ENCODE measurements around the gene PLET1.

Gene PLET1

DNA sequence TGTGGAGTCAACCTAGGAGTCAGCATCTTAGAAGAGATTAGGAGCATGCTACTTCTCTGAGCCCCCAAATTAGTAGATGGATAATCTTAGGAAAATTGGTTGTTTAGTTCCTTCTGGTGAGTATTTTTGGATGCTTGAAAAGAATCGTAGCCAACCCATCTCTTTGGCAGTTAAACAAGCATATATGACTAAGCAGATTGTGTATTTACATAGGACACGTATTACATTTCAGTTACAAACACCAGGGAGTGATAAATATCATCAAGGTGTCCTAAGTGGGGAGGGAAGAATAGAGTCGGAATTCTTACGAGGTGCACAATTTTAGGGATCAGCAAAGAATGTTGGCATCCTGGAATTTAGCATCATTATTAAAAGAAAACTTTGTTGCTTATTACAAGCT lies 13.5 kb downstream of the PLET1 start (continued):
- TF ChIP-seq, protein P1, sequence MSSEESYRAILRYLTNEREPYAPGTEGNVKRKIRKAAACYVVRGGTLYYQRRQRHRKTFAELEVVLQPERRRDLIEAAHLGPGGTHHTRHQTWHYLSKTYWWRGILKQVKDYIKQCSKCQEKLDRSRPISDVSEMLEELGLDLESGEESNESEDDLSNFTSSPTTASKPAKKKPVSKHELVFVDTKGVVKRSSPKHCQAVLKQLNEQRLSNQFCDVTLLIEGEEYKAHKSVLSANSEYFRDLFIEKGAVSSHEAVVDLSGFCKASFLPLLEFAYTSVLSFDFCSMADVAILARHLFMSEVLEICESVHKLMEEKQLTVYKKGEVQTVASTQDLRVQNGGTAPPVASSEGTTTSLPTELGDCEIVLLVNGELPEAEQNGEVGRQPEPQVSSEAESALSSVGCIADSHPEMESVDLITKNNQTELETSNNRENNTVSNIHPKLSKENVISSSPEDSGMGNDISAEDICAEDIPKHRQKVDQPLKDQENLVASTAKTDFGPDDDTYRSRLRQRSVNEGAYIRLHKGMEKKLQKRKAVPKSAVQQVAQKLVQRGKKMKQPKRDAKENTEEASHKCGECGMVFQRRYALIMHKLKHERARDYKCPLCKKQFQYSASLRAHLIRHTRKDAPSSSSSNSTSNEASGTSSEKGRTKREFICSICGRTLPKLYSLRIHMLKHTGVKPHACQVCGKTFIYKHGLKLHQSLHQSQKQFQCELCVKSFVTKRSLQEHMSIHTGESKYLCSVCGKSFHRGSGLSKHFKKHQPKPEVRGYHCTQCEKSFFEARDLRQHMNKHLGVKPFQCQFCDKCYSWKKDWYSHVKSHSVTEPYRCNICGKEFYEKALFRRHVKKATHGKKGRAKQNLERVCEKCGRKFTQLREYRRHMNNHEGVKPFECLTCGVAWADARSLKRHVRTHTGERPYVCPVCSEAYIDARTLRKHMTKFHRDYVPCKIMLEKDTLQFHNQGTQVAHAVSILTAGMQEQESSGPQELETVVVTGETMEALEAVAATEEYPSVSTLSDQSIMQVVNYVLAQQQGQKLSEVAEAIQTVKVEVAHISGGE (tag by site-specific recombination; conservative IDR thresholded peaks at IDR 0.05; ENCODE audit: low read depth): no peak
- TF ChIP-seq, protein P2, sequence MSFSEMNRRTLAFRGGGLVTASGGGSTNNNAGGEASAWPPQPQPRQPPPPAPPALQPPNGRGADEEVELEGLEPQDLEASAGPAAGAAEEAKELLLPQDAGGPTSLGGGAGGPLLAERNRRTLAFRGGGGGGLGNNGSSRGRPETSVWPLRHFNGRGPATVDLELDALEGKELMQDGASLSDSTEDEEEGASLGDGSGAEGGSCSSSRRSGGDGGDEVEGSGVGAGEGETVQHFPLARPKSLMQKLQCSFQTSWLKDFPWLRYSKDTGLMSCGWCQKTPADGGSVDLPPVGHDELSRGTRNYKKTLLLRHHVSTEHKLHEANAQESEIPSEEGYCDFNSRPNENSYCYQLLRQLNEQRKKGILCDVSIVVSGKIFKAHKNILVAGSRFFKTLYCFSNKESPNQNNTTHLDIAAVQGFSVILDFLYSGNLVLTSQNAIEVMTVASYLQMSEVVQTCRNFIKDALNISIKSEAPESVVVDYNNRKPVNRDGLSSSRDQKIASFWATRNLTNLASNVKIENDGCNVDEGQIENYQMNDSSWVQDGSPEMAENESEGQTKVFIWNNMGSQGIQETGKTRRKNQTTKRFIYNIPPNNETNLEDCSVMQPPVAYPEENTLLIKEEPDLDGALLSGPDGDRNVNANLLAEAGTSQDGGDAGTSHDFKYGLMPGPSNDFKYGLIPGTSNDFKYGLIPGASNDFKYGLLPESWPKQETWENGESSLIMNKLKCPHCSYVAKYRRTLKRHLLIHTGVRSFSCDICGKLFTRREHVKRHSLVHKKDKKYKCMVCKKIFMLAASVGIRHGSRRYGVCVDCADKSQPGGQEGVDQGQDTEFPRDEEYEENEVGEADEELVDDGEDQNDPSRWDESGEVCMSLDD (tag by site-specific recombination; IDR thresholded peaks at IDR 0.05): no peak
- no peak for TF ChIP-seq ZNF792 (tag by site-specific recombination; IDR thresholded peaks at IDR 0.05)

DNA sequence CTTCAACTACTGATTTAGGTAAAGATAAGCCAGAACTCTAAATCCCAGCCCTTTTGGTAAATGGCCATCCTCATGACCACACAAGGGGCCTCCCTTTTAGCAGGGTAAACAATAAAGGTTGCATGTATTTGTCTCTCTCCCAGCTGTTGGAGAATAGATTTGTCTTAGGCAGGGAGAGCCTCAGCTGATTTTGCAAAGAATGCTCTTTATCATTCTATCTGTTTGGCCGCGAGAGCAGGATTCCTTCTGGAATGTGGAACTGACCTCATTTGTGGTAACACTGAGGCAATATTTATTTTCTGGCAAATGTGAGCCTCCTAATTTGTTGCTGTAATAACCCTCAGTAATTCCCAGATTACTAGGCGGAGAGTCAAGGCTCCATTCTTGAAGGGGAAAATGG lies 19.2 kb downstream of the PLET1 start:
- TF ChIP-seq, protein P3, sequence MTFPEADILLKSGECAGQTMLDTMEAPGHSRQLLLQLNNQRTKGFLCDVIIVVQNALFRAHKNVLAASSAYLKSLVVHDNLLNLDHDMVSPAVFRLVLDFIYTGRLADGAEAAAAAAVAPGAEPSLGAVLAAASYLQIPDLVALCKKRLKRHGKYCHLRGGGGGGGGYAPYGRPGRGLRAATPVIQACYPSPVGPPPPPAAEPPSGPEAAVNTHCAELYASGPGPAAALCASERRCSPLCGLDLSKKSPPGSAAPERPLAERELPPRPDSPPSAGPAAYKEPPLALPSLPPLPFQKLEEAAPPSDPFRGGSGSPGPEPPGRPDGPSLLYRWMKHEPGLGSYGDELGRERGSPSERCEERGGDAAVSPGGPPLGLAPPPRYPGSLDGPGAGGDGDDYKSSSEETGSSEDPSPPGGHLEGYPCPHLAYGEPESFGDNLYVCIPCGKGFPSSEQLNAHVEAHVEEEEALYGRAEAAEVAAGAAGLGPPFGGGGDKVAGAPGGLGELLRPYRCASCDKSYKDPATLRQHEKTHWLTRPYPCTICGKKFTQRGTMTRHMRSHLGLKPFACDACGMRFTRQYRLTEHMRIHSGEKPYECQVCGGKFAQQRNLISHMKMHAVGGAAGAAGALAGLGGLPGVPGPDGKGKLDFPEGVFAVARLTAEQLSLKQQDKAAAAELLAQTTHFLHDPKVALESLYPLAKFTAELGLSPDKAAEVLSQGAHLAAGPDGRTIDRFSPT (tag by site-specific recombination; IDR thresholded peaks at IDR 0.05): no peak
- peak; percentile 56 for TF ChIP-seq WT1 (tag by site-specific recombination; IDR thresholded peaks at IDR 0.05)
- ChIA-PET CTCF (interaction anchor here (2.3 kb wide), 1 partner anchor 39 kb away, joined by 14 read pairs; no protein-coding TSS in a partner anchor), POLR2A (interaction anchor here (1.0 kb wide), 1 partner anchor 16 kb away, joined by 4 read pairs; no protein-coding TSS in a partner anchor)
- Histone ChIP-seq H3K9me3 (ENCODE audit: control insufficient read depth, insufficient read depth, low read depth, low read length) (no peaks in the 10 kb centered on the region), H3K27ac (ENCODE audit: extremely low read depth, low read depth, low read length) (no peak overlapping the region), H3K36me3 (ENCODE audit: control insufficient read depth in 2 of 2, insufficient read depth in 1 of 2, low read length in 2 of 2) (peaks cover 2 to 45% of the 10 kb centered on the region in 2 experiments; a peak in 2 of 3 replicates), H3K4me3 (ENCODE audit: low read depth, low read length) (no peak overlapping the region), H3K4me1 (ENCODE audit: control insufficient read depth, insufficient read depth, low read length) (no peaks in the 10 kb centered on the region)

DNA sequence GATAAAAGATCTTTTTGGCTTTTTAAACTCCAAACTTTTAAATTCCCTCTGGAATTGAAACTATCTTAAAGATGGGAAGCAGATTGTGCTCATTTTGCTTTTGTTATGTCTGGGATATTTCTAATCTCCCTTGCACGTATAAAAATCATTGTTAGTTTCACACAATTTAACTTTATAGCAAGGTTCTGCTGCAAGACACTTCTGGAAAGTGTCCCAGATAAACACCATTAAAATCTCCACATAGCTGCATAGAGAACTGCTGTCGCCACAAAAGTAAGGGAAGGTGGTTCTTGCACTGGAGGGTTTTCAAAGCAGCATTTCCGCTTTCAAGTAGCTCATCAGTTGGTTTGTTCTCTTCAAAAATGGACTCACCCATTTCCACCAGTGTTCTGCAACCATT lies 22.6 kb downstream of the PLET1 start:
- Histone ChIP-seq H3K36me3 (ENCODE audit: control insufficient read depth in 2 of 2, insufficient read depth in 1 of 2, low read length in 2 of 2) (peaks cover 7 to 72% of the 10 kb centered on the region in 2 experiments; a peak in 2 of 3 replicates), H3K4me1 (ENCODE audit: control insufficient read depth, insufficient read depth, low read length) (no peaks in the 10 kb centered on the region), H3K9me3 (ENCODE audit: control insufficient read depth, insufficient read depth, low read depth, low read length) (no peaks in the 10 kb centered on the region), H3K4me3 (ENCODE audit: low read depth, low read length) (no peak overlapping the region), H3K27ac (ENCODE audit: extremely low read depth, low read depth, low read length) (no peak overlapping the region; the same call in 1 of the 2 replicates)
- CTCF ChIA-PET: no interaction called here
- POLR2A ChIA-PET: interaction anchor here (0.9 to 2.4 kb wide), 2 partner anchors 11 to 13 kb away, joined by 3 to 6 read pairs; no protein-coding TSS in a partner anchor
- TF ChIP-seq GLIS1 (tag by site-specific recombination; IDR thresholded peaks at IDR 0.05): peak; percentile 32
- TF ChIP-seq ZNF629 (tag by site-specific recombination; IDR thresholded peaks at IDR 0.05): peak; percentile 63
- TF ChIP-seq, protein P4, sequence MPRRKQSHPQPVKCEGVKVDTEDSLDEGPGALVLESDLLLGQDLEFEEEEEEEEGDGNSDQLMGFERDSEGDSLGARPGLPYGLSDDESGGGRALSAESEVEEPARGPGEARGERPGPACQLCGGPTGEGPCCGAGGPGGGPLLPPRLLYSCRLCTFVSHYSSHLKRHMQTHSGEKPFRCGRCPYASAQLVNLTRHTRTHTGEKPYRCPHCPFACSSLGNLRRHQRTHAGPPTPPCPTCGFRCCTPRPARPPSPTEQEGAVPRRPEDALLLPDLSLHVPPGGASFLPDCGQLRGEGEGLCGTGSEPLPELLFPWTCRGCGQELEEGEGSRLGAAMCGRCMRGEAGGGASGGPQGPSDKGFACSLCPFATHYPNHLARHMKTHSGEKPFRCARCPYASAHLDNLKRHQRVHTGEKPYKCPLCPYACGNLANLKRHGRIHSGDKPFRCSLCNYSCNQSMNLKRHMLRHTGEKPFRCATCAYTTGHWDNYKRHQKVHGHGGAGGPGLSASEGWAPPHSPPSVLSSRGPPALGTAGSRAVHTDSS (tag by site-specific recombination; IDR thresholded peaks at IDR 0.05): peak; percentile 26; the same call in 1 of the 2 replicates
- TF ChIP-seq BCL11B (tag by site-specific recombination; IDR thresholded peaks at IDR 0.05; ENCODE audit: low read depth): 0 out of 2 replicates have a peak, but pooled peaks have one; percentile 45
- TF ChIP-seq, protein P5, sequence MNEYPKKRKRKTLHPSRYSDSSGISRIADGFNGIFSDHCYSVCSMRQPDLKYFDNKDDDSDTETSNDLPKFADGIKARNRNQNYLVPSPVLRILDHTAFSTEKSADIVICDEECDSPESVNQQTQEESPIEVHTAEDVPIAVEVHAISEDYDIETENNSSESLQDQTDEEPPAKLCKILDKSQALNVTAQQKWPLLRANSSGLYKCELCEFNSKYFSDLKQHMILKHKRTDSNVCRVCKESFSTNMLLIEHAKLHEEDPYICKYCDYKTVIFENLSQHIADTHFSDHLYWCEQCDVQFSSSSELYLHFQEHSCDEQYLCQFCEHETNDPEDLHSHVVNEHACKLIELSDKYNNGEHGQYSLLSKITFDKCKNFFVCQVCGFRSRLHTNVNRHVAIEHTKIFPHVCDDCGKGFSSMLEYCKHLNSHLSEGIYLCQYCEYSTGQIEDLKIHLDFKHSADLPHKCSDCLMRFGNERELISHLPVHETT (tag by site-specific recombination; IDR thresholded peaks at IDR 0.05): 0 out of 2 replicates have a peak, but pooled peaks have one; percentile 20
- TF ChIP-seq ZNF548 (tag by site-specific recombination; IDR thresholded peaks at IDR 0.05): no peak
- TF ChIP-seq, protein P6, sequence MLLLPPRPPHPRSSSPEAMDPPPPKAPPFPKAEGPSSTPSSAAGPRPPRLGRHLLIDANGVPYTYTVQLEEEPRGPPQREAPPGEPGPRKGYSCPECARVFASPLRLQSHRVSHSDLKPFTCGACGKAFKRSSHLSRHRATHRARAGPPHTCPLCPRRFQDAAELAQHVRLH (tag by site-specific recombination; IDR thresholded peaks at IDR 0.05): peak; percentile 76
- TF ChIP-seq, protein P7, sequence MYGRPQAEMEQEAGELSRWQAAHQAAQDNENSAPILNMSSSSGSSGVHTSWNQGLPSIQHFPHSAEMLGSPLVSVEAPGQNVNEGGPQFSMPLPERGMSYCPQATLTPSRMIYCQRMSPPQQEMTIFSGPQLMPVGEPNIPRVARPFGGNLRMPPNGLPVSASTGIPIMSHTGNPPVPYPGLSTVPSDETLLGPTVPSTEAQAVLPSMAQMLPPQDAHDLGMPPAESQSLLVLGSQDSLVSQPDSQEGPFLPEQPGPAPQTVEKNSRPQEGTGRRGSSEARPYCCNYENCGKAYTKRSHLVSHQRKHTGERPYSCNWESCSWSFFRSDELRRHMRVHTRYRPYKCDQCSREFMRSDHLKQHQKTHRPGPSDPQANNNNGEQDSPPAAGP (tag by site-specific recombination; IDR thresholded peaks at IDR 0.05): no peak
- TF ChIP-seq ZNF610 (tag by site-specific recombination; IDR thresholded peaks at IDR 0.05; ENCODE audit: borderline replicate concordance): 0 out of 2 replicates have a peak, but pooled peaks have one; percentile 36
- TF ChIP-seq ZBTB17 (tag by site-specific recombination; IDR thresholded peaks at IDR 0.05): peak; percentile 41; the same call in 1 of the 2 replicates
- TF ChIP-seq, protein P3 (tag by site-specific recombination; IDR thresholded peaks at IDR 0.05): 0 out of 2 replicates have a peak, but pooled peaks have one; percentile 11
- no peak for TF ChIP-seq ZNF585B (tag by site-specific recombination; IDR thresholded peaks at IDR 0.05)

All from HEK293 (cell line).